K562 (cell line): ENCODE measurements around the gene NMT2.

Experiments used
- BHLHE40 ChIP-seq: IDR thresholded peaks from 2 replicates; pipeline ENCODE4 v1.6.1; 2011; ENCODE audit warnings: low read length, improper control_type of control experiment
- CEBPB ChIP-seq: fragments of 450-650 bp; IDR thresholded peaks from 2 replicates; pipeline ENCODE4 v1.6.1; 2016; ENCODE audit warnings: missing genetic modification characterization, missing compliant biosample characterization
- EZH2 ChIP-seq: IDR thresholded peaks from 2 replicates; pipeline ENCODE4 v1.6.1; 2012; ENCODE audit warnings: low read depth, mild to moderate bottlenecking, inconsistent platforms, low read length, borderline replicate concordance
- KDM1A ChIP-seq, 2 experiments: fragments of 450-650 bp; IDR thresholded peaks; 2 replicates each; pipeline ENCODE4 v1.6.1; 2016; ENCODE audit warnings: mild to moderate bottlenecking in 2 of 2
- NFIC ChIP-seq: fragments of 450-650 bp; IDR thresholded peaks from 2 replicates; pipeline ENCODE4 v1.6.1; 2017; ENCODE audit warnings: mild to moderate bottlenecking, inconsistent platforms
- RFX1 ChIP-seq: fragments of 450-650 bp; IDR thresholded peaks from 2 replicates; pipeline ENCODE4 v1.6.1; 2016; ENCODE audit warnings: mild to moderate bottlenecking, moderate library complexity
- SAP30 ChIP-seq: fragments of 200-600 bp; sonication (generic); IDR thresholded peaks from 2 replicates; pipeline ENCODE4 v1.6.1; 2012; ENCODE audit warnings: borderline replicate concordance, low read depth, mild to moderate bottlenecking, moderate library complexity, low read length, control low read depth, inconsistent platforms; ENCODE audit not compliant: insufficient read depth, poor library complexity, severe bottlenecking
- ZBTB8A ChIP-seq: fragments of 450-650 bp; IDR thresholded peaks from 2 replicates; pipeline ENCODE4 v1.6.1; 2018; ENCODE audit warnings: mild to moderate bottlenecking, moderate library complexity; ENCODE audit not compliant: partially characterized antibody
- TF ChIP-seq, protein P1 (sequence below): sonication (generic); formaldehyde crosslinking; IDR thresholded peaks from 2 replicates; pipeline ENCODE4 v1.8.0; 2022; ENCODE audit warnings: missing genetic modification reagents, mild to moderate bottlenecking, borderline replicate concordance
- TF ChIP-seq, protein P2 (sequence below): fragments of 450-650 bp; IDR thresholded peaks from 2 replicates; pipeline ENCODE4 v1.6.1; 2017; ENCODE audit warnings: antibody characterized with exemption, mild to moderate bottlenecking
- TF ChIP-seq, protein P3 (sequence below), 2 experiments: fragments of 450-650 bp; IDR thresholded peaks; 2 replicates each; pipeline ENCODE4 v1.6.1; 2016; ENCODE audit warnings: mild to moderate bottlenecking in 2 of 2, borderline replicate concordance in 1 of 2, low read depth in 1 of 2, moderate library complexity in 1 of 2
- TF ChIP-seq, protein P4 (sequence below): fragments of 200-800 bp; sonication (Bioruptor generic); IDR thresholded peaks from 2 replicates; pipeline ENCODE4 v1.6.1; 2016; ENCODE audit warnings: missing genetic modification characterization, missing compliant biosample characterization

DNA sequence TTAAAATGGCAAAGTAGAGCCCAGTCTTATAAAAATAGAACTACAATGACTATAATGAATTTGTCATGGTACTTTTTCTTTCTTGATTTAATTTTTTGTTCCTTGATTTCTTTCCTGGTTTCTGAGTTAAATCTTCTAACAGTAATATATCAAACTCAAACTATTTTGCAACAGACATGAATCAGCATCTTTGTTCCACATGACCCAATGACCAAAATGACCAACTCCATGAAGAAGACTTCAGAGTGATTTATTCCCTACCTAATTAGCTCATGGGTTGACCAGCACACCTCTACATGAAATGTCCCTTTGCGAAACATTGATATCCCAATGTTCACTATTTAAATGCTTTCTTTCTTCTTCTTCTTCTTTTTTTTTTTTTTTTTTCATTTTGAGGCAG lies 30.9 kb downstream of the NMT2 start:
- TF ChIP-seq KDM1A (IDR thresholded peaks at IDR 0.05) (no peak), NFIC (no peak), ZBTB8A (no peak), SAP30 (no peak), CEBPB (peak; percentile 95), RFX1 (no peak), EZH2 (no peak), BHLHE40 (no peak)
- TF ChIP-seq, protein P1, sequence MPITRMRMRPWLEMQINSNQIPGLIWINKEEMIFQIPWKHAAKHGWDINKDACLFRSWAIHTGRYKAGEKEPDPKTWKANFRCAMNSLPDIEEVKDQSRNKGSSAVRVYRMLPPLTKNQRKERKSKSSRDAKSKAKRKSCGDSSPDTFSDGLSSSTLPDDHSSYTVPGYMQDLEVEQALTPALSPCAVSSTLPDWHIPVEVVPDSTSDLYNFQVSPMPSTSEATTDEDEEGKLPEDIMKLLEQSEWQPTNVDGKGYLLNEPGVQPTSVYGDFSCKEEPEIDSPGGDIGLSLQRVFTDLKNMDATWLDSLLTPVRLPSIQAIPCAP (CRISPR knock-in tag), result no peak
- TF ChIP-seq, protein P2, sequence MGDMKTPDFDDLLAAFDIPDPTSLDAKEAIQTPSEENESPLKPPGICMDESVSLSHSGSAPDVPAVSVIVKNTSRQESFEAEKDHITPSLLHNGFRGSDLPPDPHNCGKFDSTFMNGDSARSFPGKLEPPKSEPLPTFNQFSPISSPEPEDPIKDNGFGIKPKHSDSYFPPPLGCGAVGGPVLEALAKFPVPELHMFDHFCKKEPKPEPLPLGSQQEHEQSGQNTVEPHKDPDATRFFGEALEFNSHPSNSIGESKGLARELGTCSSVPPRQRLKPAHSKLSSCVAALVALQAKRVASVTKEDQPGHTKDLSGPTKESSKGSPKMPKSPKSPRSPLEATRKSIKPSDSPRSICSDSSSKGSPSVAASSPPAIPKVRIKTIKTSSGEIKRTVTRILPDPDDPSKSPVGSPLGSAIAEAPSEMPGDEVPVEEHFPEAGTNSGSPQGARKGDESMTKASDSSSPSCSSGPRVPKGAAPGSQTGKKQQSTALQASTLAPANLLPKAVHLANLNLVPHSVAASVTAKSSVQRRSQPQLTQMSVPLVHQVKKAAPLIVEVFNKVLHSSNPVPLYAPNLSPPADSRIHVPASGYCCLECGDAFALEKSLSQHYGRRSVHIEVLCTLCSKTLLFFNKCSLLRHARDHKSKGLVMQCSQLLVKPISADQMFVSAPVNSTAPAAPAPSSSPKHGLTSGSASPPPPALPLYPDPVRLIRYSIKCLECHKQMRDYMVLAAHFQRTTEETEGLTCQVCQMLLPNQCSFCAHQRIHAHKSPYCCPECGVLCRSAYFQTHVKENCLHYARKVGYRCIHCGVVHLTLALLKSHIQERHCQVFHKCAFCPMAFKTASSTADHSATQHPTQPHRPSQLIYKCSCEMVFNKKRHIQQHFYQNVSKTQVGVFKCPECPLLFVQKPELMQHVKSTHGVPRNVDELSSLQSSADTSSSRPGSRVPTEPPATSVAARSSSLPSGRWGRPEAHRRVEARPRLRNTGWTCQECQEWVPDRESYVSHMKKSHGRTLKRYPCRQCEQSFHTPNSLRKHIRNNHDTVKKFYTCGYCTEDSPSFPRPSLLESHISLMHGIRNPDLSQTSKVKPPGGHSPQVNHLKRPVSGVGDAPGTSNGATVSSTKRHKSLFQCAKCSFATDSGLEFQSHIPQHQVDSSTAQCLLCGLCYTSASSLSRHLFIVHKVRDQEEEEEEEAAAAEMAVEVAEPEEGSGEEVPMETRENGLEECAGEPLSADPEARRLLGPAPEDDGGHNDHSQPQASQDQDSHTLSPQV, result no peak
- TF ChIP-seq, protein P3, sequence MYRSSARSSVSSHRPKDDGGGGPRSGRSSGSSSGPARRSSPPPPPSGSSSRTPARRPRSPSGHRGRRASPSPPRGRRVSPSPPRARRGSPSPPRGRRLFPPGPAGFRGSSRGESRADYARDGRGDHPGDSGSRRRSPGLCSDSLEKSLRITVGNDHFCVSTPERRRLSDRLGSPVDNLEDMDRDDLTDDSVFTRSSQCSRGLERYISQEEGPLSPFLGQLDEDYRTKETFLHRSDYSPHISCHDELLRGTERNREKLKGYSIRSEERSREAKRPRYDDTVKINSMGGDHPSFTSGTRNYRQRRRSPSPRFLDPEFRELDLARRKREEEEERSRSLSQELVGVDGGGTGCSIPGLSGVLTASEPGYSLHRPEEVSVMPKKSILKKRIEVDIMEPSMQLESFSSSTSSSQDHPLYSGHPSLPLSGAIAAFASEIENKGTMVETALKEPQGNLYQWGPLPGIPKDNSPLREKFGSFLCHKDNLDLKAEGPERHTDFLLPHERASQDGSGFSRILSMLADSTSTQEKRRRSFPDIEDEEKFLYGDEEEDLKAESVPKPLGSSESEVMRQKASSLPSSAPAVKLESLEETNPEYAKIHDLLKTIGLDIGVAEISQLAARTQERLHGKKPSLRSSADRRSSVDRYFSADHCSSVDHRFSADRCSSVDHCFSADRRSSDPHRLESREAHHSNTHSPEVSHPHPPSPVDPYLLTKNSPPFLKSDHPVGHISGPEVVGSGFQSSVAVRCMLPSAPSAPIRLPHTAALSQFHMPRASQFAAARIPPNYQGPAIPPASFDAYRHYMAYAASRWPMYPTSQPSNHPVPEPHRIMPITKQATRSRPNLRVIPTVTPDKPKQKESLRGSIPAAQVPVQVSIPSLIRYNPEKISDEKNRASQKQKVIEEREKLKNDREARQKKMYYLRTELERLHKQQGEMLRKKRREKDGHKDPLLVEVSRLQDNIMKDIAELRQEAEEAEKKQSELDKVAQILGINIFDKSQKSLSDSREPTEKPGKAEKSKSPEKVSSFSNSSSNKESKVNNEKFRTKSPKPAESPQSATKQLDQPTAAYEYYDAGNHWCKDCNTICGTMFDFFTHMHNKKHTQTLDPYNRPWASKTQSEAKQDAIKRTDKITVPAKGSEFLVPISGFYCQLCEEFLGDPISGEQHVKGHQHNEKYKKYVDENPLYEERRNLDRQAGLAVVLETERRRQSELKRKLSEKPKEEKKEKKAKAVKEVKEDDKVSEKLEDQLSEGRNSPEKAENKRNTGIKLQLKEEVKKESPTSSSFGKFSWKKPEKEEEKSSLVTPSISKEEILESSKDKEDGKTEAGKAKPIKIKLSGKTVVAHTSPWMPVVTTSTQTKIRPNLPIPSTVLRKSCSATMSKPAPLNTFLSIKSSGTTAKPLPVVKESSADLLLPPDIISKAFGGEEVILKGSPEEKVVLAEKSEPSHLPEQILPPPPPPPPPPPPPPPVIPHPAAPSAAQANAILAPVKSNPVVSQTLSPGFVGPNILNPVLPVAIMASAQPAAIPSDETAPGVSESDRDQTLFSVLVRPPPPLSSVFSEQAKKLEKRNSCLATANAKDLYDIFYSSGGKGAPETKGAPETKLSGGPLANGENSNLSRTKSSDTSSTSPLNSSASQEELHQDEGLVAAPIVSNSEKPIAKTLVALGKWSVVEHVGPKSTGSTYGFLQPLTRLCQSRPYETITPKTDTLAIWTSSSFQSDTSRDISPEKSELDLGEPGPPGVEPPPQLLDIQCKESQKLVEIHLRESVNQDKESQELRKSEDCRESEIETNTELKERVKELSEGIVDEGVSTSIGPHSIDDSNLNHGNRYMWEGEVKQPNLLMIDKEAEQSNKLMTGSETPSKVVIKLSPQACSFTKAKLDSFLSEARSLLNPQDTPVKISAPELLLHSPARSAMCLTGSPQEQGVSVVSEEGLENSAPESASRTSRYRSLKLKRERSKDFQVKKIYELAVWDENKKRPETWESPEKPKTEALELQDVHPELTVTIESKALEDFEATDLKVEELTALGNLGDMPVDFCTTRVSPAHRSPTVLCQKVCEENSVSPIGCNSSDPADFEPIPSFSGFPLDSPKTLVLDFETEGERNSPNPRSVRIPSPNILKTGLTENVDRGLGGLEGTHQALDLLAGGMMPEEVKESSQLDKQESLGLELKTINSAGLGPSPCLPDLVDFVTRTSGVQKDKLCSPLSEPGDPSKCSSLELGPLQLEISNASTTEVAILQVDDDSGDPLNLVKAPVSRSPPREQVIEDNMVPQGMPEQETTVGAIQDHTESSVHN (IDR thresholded peaks at IDR 0.05; ENCODE audit: borderline replicate concordance in 1 of 2, low read depth in 1 of 2), result no peak
- TF ChIP-seq, protein P4, sequence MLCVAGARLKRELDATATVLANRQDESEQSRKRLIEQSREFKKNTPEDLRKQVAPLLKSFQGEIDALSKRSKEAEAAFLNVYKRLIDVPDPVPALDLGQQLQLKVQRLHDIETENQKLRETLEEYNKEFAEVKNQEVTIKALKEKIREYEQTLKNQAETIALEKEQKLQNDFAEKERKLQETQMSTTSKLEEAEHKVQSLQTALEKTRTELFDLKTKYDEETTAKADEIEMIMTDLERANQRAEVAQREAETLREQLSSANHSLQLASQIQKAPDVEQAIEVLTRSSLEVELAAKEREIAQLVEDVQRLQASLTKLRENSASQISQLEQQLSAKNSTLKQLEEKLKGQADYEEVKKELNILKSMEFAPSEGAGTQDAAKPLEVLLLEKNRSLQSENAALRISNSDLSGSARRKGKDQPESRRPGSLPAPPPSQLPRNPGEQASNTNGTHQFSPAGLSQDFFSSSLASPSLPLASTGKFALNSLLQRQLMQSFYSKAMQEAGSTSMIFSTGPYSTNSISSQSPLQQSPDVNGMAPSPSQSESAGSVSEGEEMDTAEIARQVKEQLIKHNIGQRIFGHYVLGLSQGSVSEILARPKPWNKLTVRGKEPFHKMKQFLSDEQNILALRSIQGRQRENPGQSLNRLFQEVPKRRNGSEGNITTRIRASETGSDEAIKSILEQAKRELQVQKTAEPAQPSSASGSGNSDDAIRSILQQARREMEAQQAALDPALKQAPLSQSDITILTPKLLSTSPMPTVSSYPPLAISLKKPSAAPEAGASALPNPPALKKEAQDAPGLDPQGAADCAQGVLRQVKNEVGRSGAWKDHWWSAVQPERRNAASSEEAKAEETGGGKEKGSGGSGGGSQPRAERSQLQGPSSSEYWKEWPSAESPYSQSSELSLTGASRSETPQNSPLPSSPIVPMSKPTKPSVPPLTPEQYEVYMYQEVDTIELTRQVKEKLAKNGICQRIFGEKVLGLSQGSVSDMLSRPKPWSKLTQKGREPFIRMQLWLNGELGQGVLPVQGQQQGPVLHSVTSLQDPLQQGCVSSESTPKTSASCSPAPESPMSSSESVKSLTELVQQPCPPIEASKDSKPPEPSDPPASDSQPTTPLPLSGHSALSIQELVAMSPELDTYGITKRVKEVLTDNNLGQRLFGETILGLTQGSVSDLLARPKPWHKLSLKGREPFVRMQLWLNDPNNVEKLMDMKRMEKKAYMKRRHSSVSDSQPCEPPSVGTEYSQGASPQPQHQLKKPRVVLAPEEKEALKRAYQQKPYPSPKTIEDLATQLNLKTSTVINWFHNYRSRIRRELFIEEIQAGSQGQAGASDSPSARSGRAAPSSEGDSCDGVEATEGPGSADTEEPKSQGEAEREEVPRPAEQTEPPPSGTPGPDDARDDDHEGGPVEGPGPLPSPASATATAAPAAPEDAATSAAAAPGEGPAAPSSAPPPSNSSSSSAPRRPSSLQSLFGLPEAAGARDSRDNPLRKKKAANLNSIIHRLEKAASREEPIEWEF (CRISPR knock-in tag), result no peak
